OCI-LY1 (cell line): ENCODE data around the gene PRAME.

ENCODE experiments used
- H2AFZ ChIP-seq: fragments of 200-600 bp; sonication (generic), shearing (Covaris generic); 2 replicates; pipeline ENCODE4 v1.6.0; 2014; ENCODE audit warnings: antibody characterized with exemption, mild to moderate bottlenecking, low read length
- H3F3A ChIP-seq: fragments of 200-600 bp; sonication (generic), shearing (Covaris generic); 2 replicates; pipeline ENCODE4 v1.6.0; 2014; ENCODE audit warnings: mild to moderate bottlenecking, antibody characterized with exemption, low read length, moderate library complexity; ENCODE audit not compliant: insufficient read depth
- H3K27ac ChIP-seq: fragments of 200-600 bp; sonication (generic); 2 replicates; pipeline ENCODE4 v1.5.1; 2014; ENCODE audit warnings: low read length, mixed run types, mild to moderate bottlenecking, low read depth; ENCODE audit not compliant: poor library complexity, severe bottlenecking
- H3K27me3 ChIP-seq: fragments of 200-600 bp; sonication (generic); 2 replicates; pipeline ENCODE4 v1.6.0; 2014; ENCODE audit warnings: antibody characterized with exemption, mild to moderate bottlenecking, low read length, moderate library complexity; ENCODE audit not compliant: insufficient read depth
- H3K36me3 ChIP-seq: fragments of 200-600 bp; sonication (generic); 2 replicates; pipeline ENCODE4 v1.6.1; 2014; ENCODE audit warnings: mild to moderate bottlenecking, antibody characterized with exemption, low read length, moderate library complexity, mixed read lengths; ENCODE audit not compliant: insufficient read depth
- H3K4me1 ChIP-seq: fragments of 200-600 bp; sonication (generic); 2 replicates; pipeline ENCODE4 v1.5.1; 2014; ENCODE audit warnings: mild to moderate bottlenecking, low read length, moderate library complexity; ENCODE audit not compliant: insufficient read depth, severe bottlenecking
- H3K4me2 ChIP-seq: fragments of 200-600 bp; sonication (generic), shearing (Covaris generic); 2 replicates; pipeline ENCODE4 v1.6.1; 2014; ENCODE audit warnings: low read length
- H3K4me3 ChIP-seq: fragments of 200-600 bp; sonication (generic); 2 replicates; pipeline ENCODE4 v1.5.1; 2014; ENCODE audit warnings: low read length, low read depth, mild to moderate bottlenecking, mixed read lengths; ENCODE audit not compliant: poor library complexity, severe bottlenecking
- H3K79me2 ChIP-seq: fragments of 200-600 bp; shearing (Covaris generic); 2 replicates; pipeline ENCODE4 v1.6.1; 2016; ENCODE audit warnings: mixed run types, low read length, mixed read lengths; ENCODE audit not compliant: insufficient read depth
- H3K9ac ChIP-seq: fragments of 200-600 bp; sonication (generic), shearing (Covaris generic); 2 replicates; pipeline ENCODE4 v1.6.1; 2014; ENCODE audit warnings: mild to moderate bottlenecking, low read length, mixed read lengths
- H3K9me2 ChIP-seq: fragments of 200-600 bp; sonication (generic), shearing (Covaris generic); 2 replicates; pipeline ENCODE4 v1.6.1; 2014; ENCODE audit warnings: low read depth, mild to moderate bottlenecking, low read length, mixed read lengths
- H3K9me3 ChIP-seq: fragments of 200-600 bp; shearing (Covaris generic); 2 replicates; pipeline ENCODE4 v1.6.1; 2014; ENCODE audit warnings: low read length, mixed read lengths
- H4K20me1 ChIP-seq: fragments of 200-600 bp; sonication (generic), shearing (Covaris generic); 2 replicates; pipeline ENCODE4 v1.6.0; 2016; ENCODE audit warnings: mild to moderate bottlenecking, low read length; ENCODE audit not compliant: insufficient read depth
- EZH2 ChIP-seq: fragments of 200-600 bp; sonication (generic), shearing (Covaris generic); IDR thresholded peaks from 2 replicates; pipeline ENCODE4 v1.8.0; 2017; ENCODE audit warnings: borderline replicate concordance, mixed run types, mild to moderate bottlenecking, antibody characterized with exemption, low read length, moderate library complexity, mixed read lengths
- TF ChIP-seq, protein P1 (sequence below): fragments of 200-600 bp; sonication (generic), shearing (Covaris generic); IDR thresholded peaks from 2 replicates; pipeline ENCODE4 v1.5.1; 2017; ENCODE audit warnings: mild to moderate bottlenecking, antibody characterized with exemption, low read length, moderate library complexity, mixed read lengths

PRAME gene

DNA sequence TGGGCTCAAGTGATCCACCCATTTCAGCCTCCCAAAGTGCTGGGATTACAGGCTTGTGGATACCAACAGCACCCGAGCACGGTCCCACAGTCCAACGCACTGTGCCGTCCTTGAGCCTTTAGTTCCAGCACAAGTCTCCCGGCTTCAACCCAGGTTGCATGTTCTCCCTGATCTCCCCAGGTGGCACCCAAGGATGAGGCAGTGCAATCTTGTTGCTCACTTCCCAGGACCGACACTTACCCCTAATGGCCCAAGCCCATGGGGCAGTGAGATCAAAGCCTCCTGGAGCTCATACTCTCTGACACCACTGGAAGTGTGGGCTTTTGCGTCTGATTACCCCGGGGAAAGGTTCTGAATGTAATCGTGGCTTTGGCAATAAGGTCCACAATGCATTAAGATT is 3.5 kb downstream of the PRAME start:
- TF ChIP-seq, protein P1, sequence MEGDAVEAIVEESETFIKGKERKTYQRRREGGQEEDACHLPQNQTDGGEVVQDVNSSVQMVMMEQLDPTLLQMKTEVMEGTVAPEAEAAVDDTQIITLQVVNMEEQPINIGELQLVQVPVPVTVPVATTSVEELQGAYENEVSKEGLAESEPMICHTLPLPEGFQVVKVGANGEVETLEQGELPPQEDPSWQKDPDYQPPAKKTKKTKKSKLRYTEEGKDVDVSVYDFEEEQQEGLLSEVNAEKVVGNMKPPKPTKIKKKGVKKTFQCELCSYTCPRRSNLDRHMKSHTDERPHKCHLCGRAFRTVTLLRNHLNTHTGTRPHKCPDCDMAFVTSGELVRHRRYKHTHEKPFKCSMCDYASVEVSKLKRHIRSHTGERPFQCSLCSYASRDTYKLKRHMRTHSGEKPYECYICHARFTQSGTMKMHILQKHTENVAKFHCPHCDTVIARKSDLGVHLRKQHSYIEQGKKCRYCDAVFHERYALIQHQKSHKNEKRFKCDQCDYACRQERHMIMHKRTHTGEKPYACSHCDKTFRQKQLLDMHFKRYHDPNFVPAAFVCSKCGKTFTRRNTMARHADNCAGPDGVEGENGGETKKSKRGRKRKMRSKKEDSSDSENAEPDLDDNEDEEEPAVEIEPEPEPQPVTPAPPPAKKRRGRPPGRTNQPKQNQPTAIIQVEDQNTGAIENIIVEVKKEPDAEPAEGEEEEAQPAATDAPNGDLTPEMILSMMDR: no peak
- no peak for TF ChIP-seq EZH2
- Histone ChIP-seq H3F3A (no peaks in the 10 kb centered on the region), H3K9me2 (no peaks in the 10 kb centered on the region), H2AFZ (no peak overlapping the region), H3K79me2 (no peaks in the 10 kb centered on the region), H4K20me1 (no peaks in the 10 kb centered on the region), H3K27ac (no peak overlapping the region), H3K27me3 (no peaks in the 10 kb centered on the region), H3K9me3 (no peaks in the 10 kb centered on the region), H3K9ac (no peak overlapping the region), H3K4me3 (no peak overlapping the region), H3K4me2 (no peak overlapping the region), H3K36me3 (peaks cover 33% of the 10 kb centered on the region), H3K4me1 (peaks cover 8% of the 10 kb centered on the region)

DNA sequence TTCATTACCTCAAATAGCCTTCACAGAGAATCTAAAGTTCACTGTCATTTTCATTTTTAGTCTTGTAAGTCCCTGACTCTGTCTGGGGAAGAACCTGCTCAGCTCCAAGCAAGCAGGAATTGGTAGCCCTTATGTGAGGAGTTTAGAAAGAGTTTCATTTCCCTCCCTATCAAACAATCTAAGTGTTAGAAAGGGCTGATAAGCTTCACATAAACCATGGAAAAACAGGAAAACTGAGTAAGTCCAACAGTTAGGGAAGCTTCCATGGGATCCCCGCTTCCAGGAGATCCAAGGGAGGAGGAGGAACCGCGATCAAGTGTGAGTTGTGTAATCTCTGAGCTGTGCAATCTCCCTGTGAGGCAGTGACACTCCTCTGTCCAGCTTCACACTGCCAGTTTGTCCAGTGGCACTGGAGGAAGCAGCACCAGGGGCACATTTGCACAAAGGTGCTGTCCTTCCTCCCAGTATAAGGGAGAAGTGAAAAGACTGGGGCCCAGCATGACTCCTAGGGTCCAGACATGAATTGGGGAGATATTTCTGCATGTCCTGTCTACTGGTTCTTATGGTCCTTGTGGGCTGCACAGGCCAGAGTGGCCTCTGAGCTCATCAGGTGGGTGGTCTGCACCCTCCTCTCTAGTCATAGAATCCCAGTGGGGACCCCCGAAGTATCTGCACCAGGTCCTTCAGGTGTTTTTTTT is 4.3 kb downstream of the PRAME start:
- Histone ChIP-seq H3K27ac (no peak overlapping the region), H3K9me3 (no peaks in the 10 kb centered on the region), H3K4me2 (no peak overlapping the region)

DNA sequence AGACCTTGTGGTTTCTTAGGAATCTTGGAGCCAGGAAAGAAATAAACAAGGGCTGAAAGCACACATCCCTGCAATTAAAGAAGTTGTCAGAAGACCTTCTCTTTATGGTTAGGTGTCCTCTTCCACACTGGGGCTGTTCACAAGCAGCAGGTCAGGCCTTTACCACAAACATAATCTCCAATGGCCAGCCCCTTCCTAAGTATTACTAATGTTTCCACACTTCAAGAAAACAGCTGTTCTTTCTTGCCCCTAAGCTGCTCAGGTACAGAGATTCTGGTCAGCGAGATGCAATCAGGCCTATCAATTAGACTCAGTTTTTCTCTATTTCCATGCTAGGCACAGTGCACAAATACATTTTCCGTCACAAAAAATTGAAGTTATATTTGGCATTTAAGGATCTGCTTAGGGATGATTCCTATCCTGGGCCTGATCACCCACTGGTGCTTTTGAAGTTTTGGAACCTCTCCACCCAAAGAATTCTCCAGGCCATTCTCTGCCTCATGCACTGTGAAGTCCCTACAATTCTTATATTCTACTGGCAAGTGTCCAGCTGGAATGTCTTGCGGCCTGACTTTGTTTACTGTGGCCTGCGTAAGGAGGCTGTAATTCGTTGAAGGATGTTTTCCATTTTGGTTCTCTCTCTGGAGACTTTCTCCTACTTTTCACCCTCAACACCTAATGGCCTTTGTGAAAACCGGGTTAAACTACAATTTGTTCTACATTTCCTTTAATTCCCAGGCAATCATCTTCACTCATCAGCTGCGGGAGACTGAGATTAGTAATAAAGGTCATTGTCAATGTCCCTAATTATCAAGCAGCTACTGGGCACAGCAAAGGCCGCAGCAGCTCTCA is 5.1 kb downstream of the PRAME start:
- no peaks in the 10 kb centered on the region for H3K4me1 ChIP-seq
- no peaks in the 10 kb centered on the region for H3K27me3 ChIP-seq
- TF ChIP-seq, protein P1: no peak
- H3K79me2 ChIP-seq: no peaks in the 10 kb centered on the region
- peaks cover 49% of the 10 kb centered on the region for H3K36me3 ChIP-seq
- no peaks in the 10 kb centered on the region for H3K9me2 ChIP-seq
- H3K4me2 ChIP-seq: no peak overlapping the region
- no peak overlapping the region for H3K4me3 ChIP-seq
- no peak overlapping the region for H3K9ac ChIP-seq
- no peaks in the 10 kb centered on the region for H3F3A ChIP-seq
- no peak overlapping the region for H2AFZ ChIP-seq
- H4K20me1 ChIP-seq: no peaks in the 10 kb centered on the region
- no peak overlapping the region for H3K27ac ChIP-seq
- H3K9me3 ChIP-seq: no peaks in the 10 kb centered on the region

More for the DNA sequence above, 4.3 kb downstream of the PRAME start:
- H3K4me3 ChIP-seq: no peak overlapping the region
- H3F3A ChIP-seq: no peaks in the 10 kb centered on the region
- H3K4me1 ChIP-seq: peaks cover 6% of the 10 kb centered on the region
- H3K79me2 ChIP-seq: no peaks in the 10 kb centered on the region
- TF ChIP-seq, protein P1: no peak
- TF ChIP-seq EZH2: no peak
- H3K36me3 ChIP-seq: peaks cover 41% of the 10 kb centered on the region
- no peaks in the 10 kb centered on the region for H4K20me1 ChIP-seq
- H2AFZ ChIP-seq: no peak overlapping the region
- H3K9me2 ChIP-seq: no peaks in the 10 kb centered on the region
- no peaks in the 10 kb centered on the region for H3K27me3 ChIP-seq
- no peak overlapping the region for H3K9ac ChIP-seq
